Measurements from ENCODE around the gene ETS2. TPM values are rescaled to one million over a fixed set of nuclear protein-coding genes. Genes with fewer than 3 reads are reported as not detected.

The ETS2 gene
- total and polyA plus RNA-seq, 2 experiments from 2014 or later = 4.4 to 7.3 TPM

- Histone ChIP-seq H3K4me2 (ENCODE audit: unreplicated experiment) (no peak overlapping the region), H3K4me3 (no peak overlapping the region), H3K9me2 (ENCODE audit: insufficient read depth) (no peaks in the 10 kb centered on the region), H3K9me3 (ENCODE audit: low read depth) (no peaks in the 10 kb centered on the region), H3K79me2 (ENCODE audit: insufficient read depth) (no peaks in the 10 kb centered on the region), H2AFZ (no peak overlapping the region), H3K27ac (no peak overlapping the region), H4K20me1 (ENCODE audit: insufficient read depth) (no peaks in the 10 kb centered on the region), H3F3A (ENCODE audit: insufficient read depth) (peaks cover 11% of the 10 kb centered on the region; the same call in 1 of the 2 replicates), H3K27me3 (replicated peaks; ENCODE audit: insufficient read depth) (no peaks in the 10 kb centered on the region), H3K36me3 (ENCODE audit: low read depth) (no peaks in the 10 kb centered on the region), H3K4me1 (ENCODE audit: insufficient read depth) (peaks cover 7% of the 10 kb centered on the region), H3K9ac (no peak overlapping the region)
- in situ Hi-C loops (cut with MboI) = no loop called here
- no peak for DNase-seq
- 90 to 92% methylated on average over 6 of the region's 6 CpGs for WGBS, 2 experiments (ENCODE audit: low coverage in 1 of 2, low lambda C conversion rate in 2 of 2, missing lambda C conversion rate in 2 of 2)
- TF ChIP-seq EZH2 (IDR thresholded peaks at IDR 0.05; ENCODE audit: insufficient read depth, poor library complexity, severe bottlenecking) (no peak), EZH2phosphoT487 (IDR thresholded peaks at IDR 0.05; ENCODE audit: insufficient read depth, low read depth) (no peak)
Observed at GRCh38 chr21:38850277-38850951, 44.7 kb downstream of the ETS2 start.

- 100% methylated on average over 1 of the region's 1 CpG for WGBS, 2 experiments (ENCODE audit: low coverage in 1 of 2, low lambda C conversion rate in 2 of 2, missing lambda C conversion rate in 2 of 2)
- in situ Hi-C loops (cut with MboI) = no loop called here
Observed at GRCh38 chr21:38851101-38851500, 45.4 kb downstream of the ETS2 start.

GRCh38 chr21:38852278-38852677 lies 46.5 kb downstream of the ETS2 start:
- in situ Hi-C loops (cut with MboI) = no loop called here

More at GRCh38 chr21:38851101-38851500, 45.4 kb downstream of the ETS2 start:
- Histone ChIP-seq H3K79me2 (ENCODE audit: insufficient read depth) (no peaks in the 10 kb centered on the region), H3K27me3 (replicated peaks; ENCODE audit: insufficient read depth) (no peaks in the 10 kb centered on the region), H3K9ac (no peak overlapping the region), H2AFZ (no peak overlapping the region), H3K4me2 (ENCODE audit: unreplicated experiment) (no peak overlapping the region), H3K4me3 (no peak overlapping the region), H3F3A (ENCODE audit: insufficient read depth) (peaks cover 11% of the 10 kb centered on the region; the same call in 1 of the 2 replicates), H3K9me2 (ENCODE audit: insufficient read depth) (no peaks in the 10 kb centered on the region), H3K27ac (no peak overlapping the region), H4K20me1 (ENCODE audit: insufficient read depth) (no peaks in the 10 kb centered on the region), H3K9me3 (ENCODE audit: low read depth) (no peaks in the 10 kb centered on the region), H3K36me3 (ENCODE audit: low read depth) (no peaks in the 10 kb centered on the region), H3K4me1 (ENCODE audit: insufficient read depth) (peaks cover 7% of the 10 kb centered on the region)
- no peak for TF ChIP-seq EZH2 (IDR thresholded peaks at IDR 0.05; ENCODE audit: insufficient read depth, poor library complexity, severe bottlenecking)
- TF ChIP-seq EZH2phosphoT487 (IDR thresholded peaks at IDR 0.05; ENCODE audit: insufficient read depth, low read depth) = no peak
- DNase-seq = no peak

GRCh38 chr21:38852708-38853107 lies 47.0 kb downstream of the ETS2 start:
- Histone ChIP-seq H3K9me2 (ENCODE audit: insufficient read depth) (no peaks in the 10 kb centered on the region), H3F3A (ENCODE audit: insufficient read depth) (peaks cover 11% of the 10 kb centered on the region; the same call in 1 of the 2 replicates), H3K9ac (no peak overlapping the region), H3K79me2 (ENCODE audit: insufficient read depth) (no peaks in the 10 kb centered on the region), H2AFZ (no peak overlapping the region), H4K20me1 (ENCODE audit: insufficient read depth) (no peaks in the 10 kb centered on the region), H3K36me3 (ENCODE audit: low read depth) (no peaks in the 10 kb centered on the region), H3K27me3 (replicated peaks; ENCODE audit: insufficient read depth) (no peaks in the 10 kb centered on the region), H3K4me1 (ENCODE audit: insufficient read depth) (peaks cover 7% of the 10 kb centered on the region), H3K4me3 (no peak overlapping the region), H3K9me3 (ENCODE audit: low read depth) (no peaks in the 10 kb centered on the region), H3K27ac (no peak overlapping the region), H3K4me2 (ENCODE audit: unreplicated experiment) (no peak overlapping the region)
- DNase-seq = no peak
- 65 to 67% methylated on average over 3 of the region's 3 CpGs for WGBS, 2 experiments (ENCODE audit: low coverage in 1 of 2, low lambda C conversion rate in 2 of 2, missing lambda C conversion rate in 2 of 2)
- in situ Hi-C loops (cut with MboI) = no loop called here
- TF ChIP-seq EZH2 (IDR thresholded peaks at IDR 0.05; ENCODE audit: insufficient read depth, poor library complexity, severe bottlenecking) (no peak), EZH2phosphoT487 (IDR thresholded peaks at IDR 0.05; ENCODE audit: insufficient read depth, low read depth) (no peak)

More at GRCh38 chr21:38852278-38852677, 46.5 kb downstream of the ETS2 start:
- no peaks in the 10 kb centered on the region for H3K36me3 ChIP-seq (ENCODE audit: low read depth)
- WGBS, 2 experiments (ENCODE audit: low coverage in 1 of 2, low lambda C conversion rate in 2 of 2, missing lambda C conversion rate in 2 of 2) = 94 to 97% methylated on average over 3 of the region's 3 CpGs
- no peak overlapping the region for H2AFZ ChIP-seq
- H4K20me1 ChIP-seq (ENCODE audit: insufficient read depth) = no peaks in the 10 kb centered on the region
- H3K9me2 ChIP-seq (ENCODE audit: insufficient read depth) = no peaks in the 10 kb centered on the region
- no peak overlapping the region for H3K27ac ChIP-seq
- TF ChIP-seq EZH2phosphoT487 (IDR thresholded peaks at IDR 0.05; ENCODE audit: insufficient read depth, low read depth) (no peak), EZH2 (IDR thresholded peaks at IDR 0.05; ENCODE audit: insufficient read depth, poor library complexity, severe bottlenecking) (no peak)
- peaks cover 7% of the 10 kb centered on the region for H3K4me1 ChIP-seq (ENCODE audit: insufficient read depth)
- no peak overlapping the region for H3K4me2 ChIP-seq (ENCODE audit: unreplicated experiment)
- peaks cover 11% of the 10 kb centered on the region; the same call in 1 of the 2 replicates for H3F3A ChIP-seq (ENCODE audit: insufficient read depth)
- no peak for DNase-seq
- H3K4me3 ChIP-seq = no peak overlapping the region
- no peak overlapping the region for H3K9ac ChIP-seq
- H3K79me2 ChIP-seq (ENCODE audit: insufficient read depth) = no peaks in the 10 kb centered on the region
- no peaks in the 10 kb centered on the region for H3K9me3 ChIP-seq (ENCODE audit: low read depth)
- no peaks in the 10 kb centered on the region for H3K27me3 ChIP-seq (replicated peaks; ENCODE audit: insufficient read depth)

Data from GM23248 (cell line).